HG03558 (cell line): ENCODE results near the gene KRTAP29-1.

Experiments used
- ATAC-seq: cut with Tn5 transposase; IDR thresholded peaks from one replicate; pipeline ENCODE4 v1.9.1; 2021; ENCODE audit warnings: moderate number of reproducible peaks; ENCODE audit not compliant: unreplicated experiment; ENCODE audit errors: extremely low read depth

Gene KRTAP29-1

DNA sequence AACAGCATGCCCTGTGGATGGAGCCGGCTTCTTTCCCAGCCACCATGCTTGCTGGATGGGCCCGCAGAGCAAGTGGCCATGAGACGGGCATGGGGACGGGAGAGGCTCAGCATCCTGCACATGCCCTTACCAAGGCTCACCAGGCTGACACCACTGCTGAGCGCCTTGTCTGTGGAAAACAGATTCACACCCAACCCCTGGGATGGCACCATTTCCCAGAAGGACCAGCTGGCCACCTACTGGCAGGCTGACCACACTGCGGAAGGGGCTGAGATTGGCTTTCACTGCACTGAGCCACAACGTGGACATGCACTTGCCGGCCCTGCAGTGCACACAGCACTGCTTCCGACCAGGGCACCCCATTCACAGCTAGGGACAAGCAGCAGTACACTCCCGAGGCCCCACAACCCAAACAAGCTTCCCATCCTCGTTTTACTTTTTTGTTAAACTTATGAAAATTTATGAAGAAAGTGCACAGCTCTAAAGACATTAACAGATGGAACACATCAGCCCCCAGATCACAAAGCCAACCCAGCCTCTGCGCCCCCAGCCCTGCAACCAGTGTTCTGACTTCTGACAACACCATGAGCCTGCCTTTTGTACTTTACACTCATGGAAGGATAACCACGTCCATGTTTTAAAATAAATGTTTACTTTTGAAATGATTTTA lies 26.8 kb upstream of the KRTAP29-1 start:
- ATAC-seq: no peak

DNA sequence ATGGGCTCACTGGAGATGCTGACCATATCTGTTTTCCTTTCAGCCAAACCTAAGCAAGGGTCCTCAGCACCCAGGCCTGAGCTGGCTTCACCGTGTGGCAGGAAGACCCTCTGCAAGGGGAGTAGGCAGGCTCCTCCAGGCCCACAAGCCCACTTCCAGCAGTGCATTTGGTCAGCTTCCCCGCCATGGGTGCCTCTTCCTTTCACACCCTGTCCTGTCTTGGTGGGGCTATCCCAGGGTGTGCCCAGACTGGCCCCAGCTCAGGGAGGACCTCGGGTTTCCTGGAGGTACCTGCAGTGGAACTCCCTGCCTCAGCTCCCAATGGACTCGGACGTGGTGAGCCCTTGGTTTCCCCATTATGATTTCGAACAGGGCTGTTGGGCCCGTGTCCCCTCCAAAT lies 25.6 kb upstream of the KRTAP29-1 start:
- no peak for ATAC-seq

DNA sequence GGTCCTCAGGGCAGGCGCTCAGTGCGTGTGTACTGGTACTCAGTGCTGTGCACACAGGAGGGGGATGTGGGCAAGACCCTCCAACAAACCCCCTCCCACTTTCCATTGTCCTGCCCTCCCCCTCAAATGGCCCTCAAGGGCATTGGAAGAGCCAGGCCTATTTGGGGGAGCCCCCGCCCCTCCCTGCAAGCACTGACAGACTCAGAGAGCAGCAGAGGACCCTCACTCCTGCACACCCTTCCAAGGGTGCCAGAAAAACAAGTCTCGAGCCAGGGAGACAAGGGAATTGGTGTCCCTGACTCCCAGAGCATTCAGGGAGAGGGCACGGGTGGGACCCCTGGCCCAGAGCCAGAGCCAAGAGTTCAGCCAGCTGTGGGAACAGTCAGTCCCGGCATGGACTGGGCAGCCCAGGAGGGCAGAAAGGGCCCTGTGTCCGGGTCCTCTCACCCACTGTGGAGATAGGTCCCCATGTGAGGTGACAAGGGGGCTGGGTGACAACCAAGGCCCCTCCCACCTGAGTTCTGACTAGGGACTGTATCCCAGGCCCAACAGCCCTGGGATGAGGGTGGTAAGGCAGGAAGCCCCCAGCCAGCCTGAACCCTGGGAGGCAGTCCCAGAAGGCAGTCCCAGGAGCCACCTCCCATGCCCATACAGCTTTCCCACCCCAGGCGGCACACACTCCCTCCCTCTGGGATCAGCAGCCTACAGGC lies 24.9 kb upstream of the KRTAP29-1 start:
- no peak for ATAC-seq

DNA sequence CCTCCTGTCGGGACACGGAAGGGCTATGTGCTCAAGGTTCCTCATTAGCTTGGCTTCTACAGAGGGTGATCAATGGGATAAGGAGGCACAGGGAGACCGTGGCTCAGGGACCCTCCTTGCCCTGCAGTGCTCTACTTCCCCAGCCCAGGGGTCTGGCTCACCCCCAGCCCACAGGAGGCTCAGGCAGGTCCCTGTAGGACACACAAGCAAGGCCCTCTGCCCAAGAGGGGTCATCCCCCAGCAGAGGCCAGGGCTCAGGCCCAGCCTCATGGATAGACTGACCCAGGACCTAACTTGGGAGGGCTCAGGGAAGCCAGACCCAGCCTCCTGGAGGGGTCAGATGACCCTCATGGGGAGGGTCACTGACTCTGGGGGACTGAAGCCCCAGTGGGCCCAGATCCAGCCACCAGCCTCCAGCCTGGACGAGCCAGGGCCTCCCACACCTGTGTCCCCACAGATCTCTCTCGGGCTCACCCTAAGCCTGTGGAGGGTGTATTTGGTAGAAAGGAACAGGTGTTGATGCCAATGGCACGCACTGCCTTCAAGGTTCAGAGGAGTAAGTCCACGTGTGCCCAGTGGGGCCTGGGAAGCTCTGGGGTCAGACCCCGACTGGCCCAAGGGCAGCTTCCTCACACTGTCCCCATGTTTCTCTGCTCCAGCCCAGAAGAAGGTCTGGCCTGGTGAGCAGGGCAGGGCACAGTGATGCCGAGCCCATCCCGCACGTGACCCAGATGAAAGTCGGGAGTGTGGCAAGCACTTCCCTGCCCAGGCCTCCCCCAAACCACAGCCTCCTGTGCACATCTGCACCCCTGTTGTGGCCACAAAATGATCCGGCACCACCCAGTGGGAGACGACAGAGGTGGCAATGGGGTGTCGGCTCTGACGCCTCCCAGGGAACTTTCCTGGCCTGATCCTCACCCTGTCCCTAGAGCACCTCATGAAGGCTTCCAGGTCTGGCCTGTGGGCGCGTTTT lies 23.8 kb upstream of the KRTAP29-1 start:
- ATAC-seq: no peak

DNA sequence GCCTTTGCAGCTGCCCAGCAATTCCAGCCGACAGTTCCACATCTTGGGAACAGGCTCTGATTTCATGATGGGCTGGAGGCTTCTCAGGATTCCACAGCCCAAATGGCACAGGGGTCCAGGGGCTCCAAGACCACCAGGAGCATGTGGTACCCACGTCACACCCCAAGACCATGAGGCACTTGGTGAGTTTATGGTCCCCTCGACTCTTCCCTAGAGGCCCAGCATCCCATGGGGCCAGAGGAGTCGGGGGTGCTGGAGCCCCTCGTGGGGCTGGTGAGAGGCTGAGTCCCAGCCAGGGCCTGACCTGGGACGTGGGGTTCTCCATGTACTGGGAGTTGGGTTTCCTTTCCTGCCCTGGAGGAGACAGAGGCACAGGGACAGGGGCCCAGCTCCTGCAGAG lies 23.0 kb upstream of the KRTAP29-1 start:
- no peak for ATAC-seq

DNA sequence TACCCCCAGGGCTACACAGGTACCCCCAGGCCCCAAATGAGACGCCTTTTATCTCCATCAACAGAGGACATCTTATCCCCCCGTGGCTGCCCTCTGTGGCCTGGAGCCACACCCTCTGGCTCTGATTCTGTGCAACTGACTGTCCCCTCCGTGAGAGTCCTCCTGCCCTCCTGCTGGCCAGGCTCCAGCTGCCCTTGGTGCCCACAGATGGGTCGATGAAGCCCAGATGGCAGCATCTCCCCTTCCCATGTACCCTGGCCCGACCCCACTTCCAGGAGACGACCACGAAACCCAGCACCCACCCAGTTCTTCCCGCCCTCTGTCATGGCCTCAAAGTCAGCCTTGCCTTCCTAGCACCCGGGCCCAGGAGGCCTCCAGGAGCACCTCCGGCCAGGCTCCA lies 22.5 kb upstream of the KRTAP29-1 start:
- no peak for ATAC-seq

DNA sequence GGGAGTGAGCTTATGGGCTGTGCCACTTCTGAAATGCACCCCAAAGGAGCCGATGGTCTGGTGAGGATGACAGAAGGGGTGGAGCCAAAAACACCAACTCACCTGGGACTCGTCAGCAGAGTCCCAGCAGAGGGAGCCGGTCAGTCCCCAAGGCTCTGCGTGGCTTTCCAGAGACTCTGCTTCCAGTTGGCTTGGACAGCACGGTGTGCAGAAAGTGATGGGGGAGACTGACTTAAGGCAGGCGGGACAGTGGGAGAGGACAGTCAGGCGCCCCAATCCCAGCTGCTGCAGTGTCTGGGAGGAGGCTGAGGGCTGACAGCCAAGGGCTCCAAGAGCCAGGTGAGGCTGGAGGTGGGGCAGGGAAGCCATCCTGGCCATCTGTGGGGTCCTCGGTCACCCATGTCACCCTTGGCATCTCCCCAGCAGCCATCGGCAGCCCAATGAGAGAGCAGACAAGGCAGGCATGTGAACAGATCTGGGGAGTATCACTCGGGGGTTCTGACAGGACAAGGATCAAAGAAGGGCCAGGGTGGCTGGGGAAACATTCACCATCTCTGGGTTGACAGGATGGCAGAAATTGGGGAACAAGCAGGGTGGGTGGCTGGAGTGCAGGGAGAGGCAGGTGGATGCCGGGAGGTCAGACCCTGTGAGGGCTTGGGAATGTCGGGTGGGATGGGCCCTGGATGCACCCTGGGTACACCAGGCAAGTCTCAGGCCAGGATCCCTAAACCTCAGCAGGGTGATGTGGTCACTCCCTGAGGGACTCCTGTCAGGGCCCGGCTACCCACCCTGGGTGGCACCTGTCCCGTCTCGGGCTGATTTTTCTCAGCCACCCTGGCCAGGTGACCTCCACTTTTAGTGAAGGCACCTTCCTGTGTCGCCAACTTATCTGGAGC lies 21.8 kb upstream of the KRTAP29-1 start:
- ATAC-seq: no peak

DNA sequence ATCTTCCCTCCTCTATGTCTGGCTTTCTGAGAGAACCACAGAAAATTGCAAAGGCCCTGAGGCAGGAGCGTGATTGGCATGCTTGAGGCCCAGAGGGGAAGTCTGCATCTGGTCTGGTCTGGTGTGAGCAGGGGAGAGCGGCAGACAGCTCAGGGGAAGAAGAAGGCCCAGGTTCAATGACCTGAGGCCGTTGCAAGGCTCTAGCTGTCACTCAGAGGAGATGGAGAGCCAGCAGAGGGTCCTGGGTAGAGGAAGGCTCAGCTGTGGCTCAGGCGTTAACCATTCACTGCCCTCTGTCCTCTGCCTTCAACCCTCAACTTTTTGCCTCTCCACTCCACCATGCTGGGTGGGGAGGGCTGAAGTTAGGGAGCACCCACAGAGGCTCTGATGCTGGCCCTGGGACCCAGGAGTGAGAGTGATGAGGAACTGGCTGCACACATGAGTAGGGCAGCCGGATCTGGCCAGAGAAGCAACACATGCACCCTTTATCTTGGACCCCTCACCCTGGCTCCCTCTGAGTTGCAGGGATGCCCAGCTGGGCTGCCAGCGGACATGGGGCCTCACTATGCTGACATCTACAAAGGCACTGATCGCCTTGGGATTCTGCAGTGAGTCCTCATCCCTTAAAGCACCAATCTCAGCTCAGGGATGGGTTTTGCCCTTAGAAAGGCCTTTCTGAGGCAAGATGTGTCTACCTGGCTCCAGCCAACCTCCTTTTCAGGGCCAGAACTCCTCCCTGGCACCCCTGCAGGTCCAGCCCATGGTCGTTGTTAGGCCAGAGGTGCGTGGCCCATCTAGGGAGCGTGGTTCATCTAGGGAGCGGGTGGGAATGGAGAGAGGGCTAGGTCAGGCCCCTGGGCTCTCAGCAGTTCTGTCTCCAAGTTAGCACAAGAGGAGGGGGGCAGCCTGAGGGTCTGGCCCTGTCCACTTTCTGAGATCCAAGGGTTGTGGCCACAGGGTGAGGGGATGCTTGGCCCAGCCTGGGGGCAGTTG lies 20.5 kb upstream of the KRTAP29-1 start:
- no peak for ATAC-seq

DNA sequence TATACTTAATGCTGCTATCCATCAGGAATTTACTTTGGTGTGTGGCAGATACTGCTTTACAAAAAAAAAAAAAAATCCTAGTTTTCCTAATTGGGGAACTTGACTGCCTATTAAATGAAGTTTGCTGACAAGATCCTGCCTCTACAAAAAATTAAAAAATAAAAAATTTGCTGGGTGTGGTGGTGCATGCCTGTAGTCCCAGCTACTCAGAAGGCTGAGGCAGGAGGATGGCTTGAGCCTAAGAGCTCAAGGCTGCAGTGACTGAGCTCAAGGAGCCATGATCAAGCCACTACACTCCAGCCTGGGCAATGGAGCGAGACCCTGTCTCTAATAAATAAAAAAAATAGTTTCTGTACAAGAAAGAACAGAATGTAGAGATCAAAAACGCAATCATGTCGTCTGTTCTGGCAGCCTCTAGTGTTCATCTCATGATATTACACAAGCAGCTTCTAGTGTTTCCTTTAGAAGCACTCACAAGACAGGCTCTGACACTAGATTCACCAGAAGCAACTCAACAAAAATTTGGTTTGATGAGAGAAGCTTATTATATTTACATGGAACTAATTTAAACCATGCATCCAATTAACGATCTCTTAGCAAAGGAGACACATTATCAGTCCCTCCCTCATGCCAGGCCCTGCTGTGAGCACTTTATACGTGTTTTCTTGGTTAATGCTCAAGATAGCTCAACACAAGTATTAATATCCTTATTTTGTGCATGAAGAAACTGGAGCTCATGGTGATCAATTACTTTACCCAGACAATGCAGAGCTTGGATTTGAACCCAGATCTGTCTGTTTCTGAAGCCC lies 19.6 kb upstream of the KRTAP29-1 start:
- no peak for ATAC-seq

DNA sequence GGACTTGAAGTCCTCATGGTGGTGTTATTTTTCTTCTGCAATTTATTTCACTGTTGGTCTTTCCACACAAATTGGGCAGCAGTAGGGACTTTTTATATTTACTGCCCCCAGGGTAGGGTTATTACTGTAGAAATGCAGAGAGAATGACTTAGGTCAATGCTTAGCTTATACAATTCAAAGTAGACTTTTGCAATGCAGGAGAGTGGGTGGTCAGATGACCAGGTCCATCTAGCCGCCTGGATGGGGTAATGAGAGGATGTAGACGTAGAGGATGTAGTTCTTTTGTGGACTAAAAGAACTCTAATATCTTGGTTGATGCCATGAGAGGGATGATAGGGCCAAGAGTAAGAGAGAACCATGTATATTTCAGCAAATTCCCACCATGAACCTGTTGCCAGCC lies 15.6 kb upstream of the KRTAP29-1 start:
- no peak for ATAC-seq

DNA sequence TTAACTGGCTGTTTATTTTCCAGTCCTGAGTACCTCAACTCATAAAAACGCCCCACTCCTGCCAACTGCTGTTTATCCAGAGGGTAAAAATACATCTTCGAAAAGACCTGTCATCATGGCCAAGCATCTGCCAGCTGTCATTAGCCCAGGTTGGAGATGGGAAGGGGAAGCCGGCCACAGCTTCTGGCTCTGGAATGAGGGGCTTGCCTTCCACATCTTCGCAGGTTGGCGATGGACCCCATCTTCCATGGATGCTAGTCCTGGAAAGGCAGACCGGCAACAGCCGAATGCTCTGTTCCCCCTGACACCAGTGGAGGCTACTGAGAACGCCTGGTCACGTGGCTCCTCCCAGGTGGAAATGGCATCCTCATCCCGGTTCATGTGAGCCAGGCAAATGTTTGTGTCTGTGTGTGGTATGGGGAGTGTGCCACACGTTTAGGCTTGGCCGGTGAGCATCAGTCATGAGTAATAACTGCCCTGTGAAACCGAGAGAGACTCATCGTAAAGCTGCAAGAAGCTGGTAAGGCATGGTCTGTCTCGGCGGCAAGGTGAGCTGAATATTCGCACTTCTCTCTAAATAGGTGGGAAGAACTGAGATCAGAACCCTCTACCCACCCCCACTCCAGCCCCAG lies 13.3 kb upstream of the KRTAP29-1 start:
- ATAC-seq: no peak

DNA sequence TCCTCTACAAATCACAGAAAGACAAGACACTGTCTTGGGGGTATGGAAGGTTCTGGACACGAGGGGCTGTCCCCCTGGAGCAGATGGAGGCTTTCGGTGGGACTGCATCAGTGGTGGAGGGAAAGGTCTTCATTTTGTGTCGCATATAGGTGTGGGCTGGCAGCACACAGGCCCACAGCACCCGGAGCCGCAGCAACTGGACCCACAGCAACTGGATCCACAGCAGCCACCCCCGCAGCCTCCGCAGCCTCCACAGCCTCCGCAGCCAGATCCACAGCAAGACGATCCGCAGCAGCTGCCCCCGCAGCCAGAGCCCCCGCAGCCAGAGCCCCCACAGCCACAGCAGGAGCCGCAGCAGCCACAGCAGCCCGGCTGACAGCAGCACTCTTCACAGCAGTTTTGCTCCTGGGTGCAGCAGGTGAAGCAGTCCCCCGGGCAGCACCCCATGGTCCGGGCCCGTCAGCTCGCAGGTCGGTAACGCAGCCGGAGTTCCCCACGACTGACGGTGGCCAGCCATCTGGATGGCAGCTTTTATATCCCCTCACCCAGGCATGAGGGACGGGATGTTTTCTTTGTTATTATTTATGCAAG lies 12.6 kb upstream of the KRTAP29-1 start, which contains the start of gene KRTAP17-1:
KRTAP17-1 (minus strand) TSS at position 507 of the 591 bp plus-strand sequence; CDS start at position 447, 60 bp downstream.
- ATAC-seq: no peak

DNA sequence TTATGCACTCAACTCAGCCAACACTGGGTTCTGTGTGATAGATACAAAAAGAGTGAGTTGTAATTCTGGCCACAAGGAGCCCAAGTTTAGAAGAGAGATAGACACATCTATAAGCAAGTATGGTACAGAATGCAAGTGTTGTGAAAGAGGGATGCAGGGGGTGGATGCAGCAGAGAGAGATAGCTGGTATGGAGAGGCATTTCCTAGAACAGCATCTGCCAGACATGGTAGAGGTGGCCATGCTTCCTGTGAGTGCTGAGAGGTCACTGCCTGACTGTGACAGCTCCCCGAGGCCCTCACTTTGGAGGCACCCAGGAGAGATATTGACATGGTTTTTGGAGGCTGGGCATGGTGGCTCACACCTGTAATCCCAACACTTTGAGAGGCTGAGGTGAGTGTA lies 8.5 kb upstream of the KRTAP29-1 start:
- ATAC-seq: no peak

DNA sequence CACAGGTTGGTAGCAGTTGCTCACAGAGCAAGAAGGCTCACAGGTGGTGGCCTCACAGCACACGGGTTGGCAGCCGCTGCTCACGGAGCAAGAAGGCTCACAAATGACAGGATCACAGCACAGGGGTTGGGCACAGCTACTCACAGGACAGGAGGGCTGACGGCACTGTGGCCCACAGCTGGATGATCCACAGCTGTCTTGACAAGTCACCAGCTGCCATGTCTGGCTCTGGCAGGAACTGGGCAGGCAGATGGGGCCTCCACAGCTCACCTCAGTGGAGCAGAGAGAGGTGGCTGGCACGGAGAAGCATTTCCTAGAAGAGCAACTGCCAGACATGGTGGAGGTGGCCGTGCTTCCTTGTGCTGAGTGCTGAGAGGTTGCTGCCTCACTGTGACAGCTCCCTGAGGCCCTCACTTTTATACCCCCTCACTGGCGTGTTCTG lies 6.3 kb upstream of the KRTAP29-1 start, which contains the start of gene KRTAP16-1:
KRTAP16-1 (minus strand) TSS at position 392 of the 442 bp plus-strand sequence; CDS start at position 336, 56 bp downstream.
- no peak for ATAC-seq

DNA sequence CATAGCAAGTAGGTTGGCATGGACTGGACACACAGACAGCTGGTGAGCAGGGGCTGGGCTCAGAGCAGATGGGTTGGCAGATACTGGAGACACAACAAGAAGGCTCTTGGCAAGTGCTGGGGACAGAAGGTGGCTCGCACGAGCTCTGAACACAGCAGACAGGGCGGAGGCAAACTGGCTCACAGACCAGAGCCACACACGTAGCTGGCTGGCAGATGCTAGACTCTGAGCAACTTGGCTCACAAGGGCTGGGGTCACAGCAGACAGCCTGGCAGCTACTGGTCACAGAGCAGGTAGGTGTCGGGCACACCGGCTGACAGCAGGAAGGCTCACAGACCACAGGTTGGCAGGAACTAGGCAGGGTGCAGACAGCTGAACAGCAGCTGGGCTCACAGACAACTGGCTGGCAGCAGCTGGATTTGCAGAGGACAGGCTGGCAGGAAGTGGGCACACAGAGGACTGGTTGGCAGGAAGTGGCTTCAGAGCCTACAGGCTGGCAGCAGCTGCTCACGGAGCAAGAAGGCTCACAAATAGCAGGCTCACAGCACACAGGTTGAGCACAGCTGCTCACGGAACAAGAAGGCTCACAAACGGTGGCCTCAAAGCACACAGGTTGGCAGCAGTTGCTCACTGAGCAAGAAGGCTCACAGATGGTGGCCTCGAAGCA lies 5.7 kb upstream of the KRTAP29-1 start:
- no peak for ATAC-seq

DNA sequence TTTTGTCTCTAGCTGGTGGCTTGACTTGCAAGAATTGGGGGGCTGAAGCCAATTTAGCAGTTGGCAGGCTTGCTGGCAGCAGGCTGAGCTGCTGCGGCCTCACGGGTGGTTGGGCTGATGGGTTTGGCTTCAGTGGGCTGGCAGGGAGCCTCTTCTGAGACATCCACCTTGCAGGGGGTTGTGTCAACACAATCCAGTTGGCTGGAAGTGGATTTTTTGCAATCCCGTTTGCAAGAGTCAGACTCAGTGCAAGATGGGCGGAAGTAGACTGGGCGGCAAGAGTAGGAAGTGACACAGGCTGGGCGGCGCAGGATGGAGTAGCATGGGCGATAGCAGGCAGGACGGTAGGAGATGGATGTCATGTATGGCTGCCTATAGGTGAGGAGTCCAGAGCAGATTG lies 5.0 kb upstream of the KRTAP29-1 start:
- ATAC-seq: no peak
